ENCODE measurements around the gene FBXL16.
"Not testable (repeated sequence)": the region's sequence is repeated elsewhere in the genome, so short reads cannot be mapped to it uniquely, and the experiment has no call there.

FBXL16 gene

GRCh38 chr16:705431-706188 lies at the start of gene FBXL16:
TSS of gene FBXL16 (minus strand) at chr16:705801. CDS start at chr16:697405, 8,396 bp downstream.
- DNase-seq: peak; percentile 97

- DNase-seq: no peak
Measured at GRCh38 chr16:754656-755055, 49.1 kb upstream of the FBXL16 start.

- not testable (repeated sequence) for DNase-seq
Measured at GRCh38 chr16:754121-754607, 48.6 kb upstream of the FBXL16 start.

- no peak for DNase-seq
Measured at GRCh38 chr16:752007-752312, 46.4 kb upstream of the FBXL16 start.

- no peak for DNase-seq
Measured at GRCh38 chr16:751152-752006, 45.8 kb upstream of the FBXL16 start.

- DNase-seq: no peak
Measured at GRCh38 chr16:750485-750884, 44.9 kb upstream of the FBXL16 start.

GRCh38 chr16:749010-749409 lies 43.4 kb upstream of the FBXL16 start:
- no peak for DNase-seq

GRCh38 chr16:747978-748746 lies 42.6 kb upstream of the FBXL16 start:
- DNase-seq: peak; percentile 74

- DNase-seq: no peak
Measured at GRCh38 chr16:746637-747036, 41.0 kb upstream of the FBXL16 start.

- peak; percentile 64 for DNase-seq
Measured at GRCh38 chr16:745739-746138, 40.1 kb upstream of the FBXL16 start.

GRCh38 chr16:743794-744500 lies 38.3 kb upstream of the FBXL16 start:
- no peak for DNase-seq

GRCh38 chr16:742894-743293 lies 37.3 kb upstream of the FBXL16 start:
- not testable (repeated sequence) for DNase-seq

- DNase-seq: no peak
Measured at GRCh38 chr16:741986-742629, 36.5 kb upstream of the FBXL16 start.

GRCh38 chr16:740764-741505 lies 35.3 kb upstream of the FBXL16 start, which contains the start of gene CIAO3:
TSS of gene CIAO3 (minus strand) at chr16:740997. CDS start at chr16:740985, 12 bp downstream.
- DNase-seq: peak; percentile 97

GRCh38 chr16:740459-740763 lies 34.8 kb upstream of the FBXL16 start:
- DNase-seq: no peak

- DNase-seq: peak; percentile 30
Measured at GRCh38 chr16:739560-740458, 34.2 kb upstream of the FBXL16 start.

GRCh38 chr16:736936-737481 lies 31.4 kb upstream of the FBXL16 start:
- DNase-seq: no peak

- DNase-seq: no peak
Measured at GRCh38 chr16:735982-736453, 30.4 kb upstream of the FBXL16 start.

GRCh38 chr16:734981-735881 lies 29.6 kb upstream of the FBXL16 start:
- no peak for DNase-seq
